K562 (cell line): Measurements from ENCODE around the gene SMIM13. TPM values are rescaled to one million over a fixed set of nuclear protein-coding genes. Genes with fewer than 3 reads are reported as not detected.

Experiments used
- ATAC-seq: fragments of 200-7000 bp; cut with Tn5 transposase; 3 replicates; pipeline ENCODE4 v1.9.1; 2020; ENCODE audit warnings: moderate library complexity
- BruUV-seq: library from RNA; stranded (reverse); fragments of 400-500 nt; replicated peaks from 2 replicates; lab custom pipeline; 2021; lab: Mats Ljungman, UMichigan
- CTCF ChIA-PET: fragments of 300-600 bp; formaldehyde crosslinking; extraction: SDS; loops from one replicate; lab custom pipeline; 2021; ENCODE audit warnings: low intra/inter-chr PET ratio; lab: Yijun Ruan, JAX
- POLR2A ChIA-PET: fragments of 300-600, 350-650 bp; sonication (Branson Sonifier 250); formaldehyde crosslinking; extraction: SDS; loops from one replicate; lab custom pipeline; 2021; ENCODE audit warnings: antibody characterized with exemption, inconsistent platforms; lab: Yijun Ruan, JAX
- DNase-seq, 4 experiments: peaks; one replicate each; pipeline versions ENCODE4 v3.0.0 to v3.0.0-alpha.2; 2011 to 2018; ENCODE audit warnings: low spot score in 3 of 4, mixed read lengths in 3 of 4; ENCODE audit errors: extremely low read depth in 1 of 4
- FAIRE-seq: peaks from 2 replicates; lab custom pipeline; 2011; peaks lifted over from hg19 to GRCh38; lab: Jason Lieb, UNC
- H2AFZ ChIP-seq: 2 replicates; pipeline ENCODE4 v1.6.0; 2011; ENCODE audit warnings: low read depth, low read length, control low read depth, inconsistent platforms
- H3K27ac ChIP-seq: fragments of 200-600 bp; 3 replicates; pipeline ENCODE4 v1.8.0; 2011; ENCODE audit warnings: low read depth, mild to moderate bottlenecking, control low read depth, inconsistent platforms, low read length, moderate library complexity, mixed read lengths; ENCODE audit errors: extremely low read depth
- H3K27me3 ChIP-seq, 2 experiments: fragments of 300-600 bp in 1 of 2; 2 replicates in 1 of 2; 3 replicates in 1 of 2; pipeline versions ENCODE4 v1.6.0 to v1.8.0; 2011; ENCODE audit warnings: inconsistent platforms in 2 of 2, low read length in 2 of 2, mild to moderate bottlenecking in 1 of 2, mixed read lengths in 1 of 2, moderate library complexity in 1 of 2; ENCODE audit not compliant: control insufficient read depth in 2 of 2, insufficient read depth in 2 of 2
- H3K36me3 ChIP-seq: fragments of 300-600 bp; 3 replicates; pipeline ENCODE4 v1.8.0; 2011; ENCODE audit warnings: mild to moderate bottlenecking, low read length, inconsistent platforms; ENCODE audit not compliant: control insufficient read depth, insufficient read depth
- H3K4me1 ChIP-seq, 2 experiments: fragments of 200-600 bp in 1 of 2; replicated peaks in 1 of 2; 2 replicates in 1 of 2; 3 replicates in 1 of 2; pipeline versions ENCODE4 v1.5.1 to v1.8.0; 2011; ENCODE audit warnings: inconsistent platforms in 2 of 2, low read length in 2 of 2, mild to moderate bottlenecking in 1 of 2, mixed read lengths in 1 of 2, moderate library complexity in 1 of 2; ENCODE audit not compliant: control insufficient read depth in 2 of 2, insufficient read depth in 2 of 2
- H3K4me2 ChIP-seq: 2 replicates; pipeline ENCODE4 v1.6.1; 2011; ENCODE audit warnings: low read length, control low read depth, inconsistent platforms, mixed read lengths; ENCODE audit not compliant: insufficient read depth
- H3K4me3 ChIP-seq: fragments of 200-600 bp; sonication (generic), shearing (Covaris generic); 2 replicates; pipeline ENCODE4 v1.5.1; 2016; ENCODE audit warnings: control low read depth, inconsistent platforms
- H3K79me2 ChIP-seq: fragments of 200-600 bp; 3 replicates; pipeline ENCODE4 v1.8.0; 2011; ENCODE audit warnings: low read length, inconsistent platforms; ENCODE audit not compliant: control insufficient read depth, insufficient read depth
- H3K9ac ChIP-seq, 2 experiments: 2 replicates each; pipeline versions ENCODE4 v1.6.0 to v1.6.1; 2011; ENCODE audit warnings: low read depth in 2 of 2, low read length in 2 of 2, control low read depth in 1 of 2, inconsistent platforms in 1 of 2, mild to moderate bottlenecking in 1 of 2, mixed read lengths in 1 of 2; ENCODE audit not compliant: insufficient read depth in 1 of 2
- H3K9me1 ChIP-seq: one replicate; pipeline ENCODE4 v1.6.0; 2011; ENCODE audit warnings: inconsistent platforms, mild to moderate bottlenecking, low read length, moderate library complexity; ENCODE audit not compliant: control insufficient read depth, insufficient read depth
- H3K9me3 ChIP-seq: replicated peaks from 2 replicates; pipeline ENCODE4 v1.5.1; 2011; ENCODE audit warnings: low read depth, low read length, inconsistent platforms; ENCODE audit not compliant: control insufficient read depth, insufficient read depth
- H4K20me1 ChIP-seq: replicated peaks from 2 replicates; pipeline ENCODE4 v1.6.1; 2011; ENCODE audit warnings: low read length, inconsistent platforms, mixed read lengths; ENCODE audit not compliant: control insufficient read depth, insufficient read depth
- BMI1 ChIP-seq: fragments of 150-350 bp; IDR thresholded peaks from 2 replicates; pipeline ENCODE4 v1.6.1; 2014; ENCODE audit warnings: low read length
- CBX8 ChIP-seq: fragments of 200-600 bp; sonication (generic); IDR thresholded peaks from 2 replicates; pipeline ENCODE4 v1.6.1; 2012; ENCODE audit warnings: borderline replicate concordance, mixed run types, low read depth, mild to moderate bottlenecking, moderate library complexity, mixed read lengths, low read length, control low read depth, inconsistent platforms; ENCODE audit not compliant: poor library complexity, severe bottlenecking; ENCODE audit errors: extremely low read depth
- MEIS2 ChIP-seq: fragments of 450-650 bp; IDR thresholded peaks from 2 replicates; pipeline ENCODE4 v1.6.1; 2014; ENCODE audit warnings: mild to moderate bottlenecking; ENCODE audit not compliant: partially characterized antibody
- NCOA4 ChIP-seq: fragments of 450-650 bp; IDR thresholded peaks from 2 replicates; pipeline ENCODE4 v1.6.1; 2018; ENCODE audit warnings: mild to moderate bottlenecking; ENCODE audit not compliant: partially characterized antibody
- NFE2 ChIP-seq: IDR thresholded peaks from 2 replicates; pipeline ENCODE4 v1.6.1; 2014; ENCODE audit warnings: antibody characterized with exemption, low read depth
- NR2C1 ChIP-seq, 2 experiments: fragments of 450-650 bp; IDR thresholded peaks; 2 replicates each; pipeline ENCODE4 v1.6.1; 2017; ENCODE audit warnings: mild to moderate bottlenecking in 2 of 2, antibody characterized with exemption in 1 of 2, inconsistent platforms in 1 of 2, missing compliant biosample characterization in 1 of 2, missing genetic modification characterization in 1 of 2
- NR2C2 ChIP-seq, 2 experiments: fragments of 200-800 bp in 1 of 2; sonication (Bioruptor generic) in 1 of 2; sonication (generic) in 1 of 2; formaldehyde crosslinking in 1 of 2; IDR thresholded peaks; 2 replicates each; pipeline versions ENCODE4 v1.6.1 to v1.8.0; 2016 to 2022; ENCODE audit warnings: mild to moderate bottlenecking in 1 of 2, missing compliant biosample characterization in 1 of 2, missing genetic modification characterization in 1 of 2, missing genetic modification reagents in 1 of 2
- RNF2 ChIP-seq: sonication (generic); IDR thresholded peaks from 2 replicates; pipeline ENCODE4 v1.6.1; 2016
- SLC30A9 ChIP-seq: fragments of 250-450 bp; sonication (Bioruptor Pico); IDR thresholded peaks from 2 replicates; pipeline ENCODE4 v1.8.0; 2022; ENCODE audit warnings: mild to moderate bottlenecking, moderate library complexity
- TAL1 ChIP-seq: fragments of 450-650 bp; IDR thresholded peaks from 2 replicates; pipeline ENCODE4 v1.6.1; 2016; ENCODE audit warnings: mild to moderate bottlenecking
- XRCC4 ChIP-seq: IDR thresholded peaks from one replicate; pipeline ENCODE4 v1.6.1; 2011; ENCODE audit not compliant: insufficient read depth, insufficient read length; ENCODE audit errors: extremely low read depth
- WGBS: fragments of 100-300 bp; shearing (Covaris generic); methylation state at CpG from one replicate; pipeline ENCODE4 v1.1.6; 2016; ENCODE audit warnings: low coverage, mixed read lengths; ENCODE audit not compliant: insufficient coverage; ENCODE audit errors: missing lambda C conversion rate; 5-methylcytosine and 5-hydroxymethylcytosine counted together
- in situ Hi-C: fragments of 300-500 bp; cut with MboI; formaldehyde crosslinking; loops from 4 replicates; pipeline ENCODE4 v1.15.0; 2018; ENCODE audit warnings: inconsistent platforms, mixed read lengths
- intact Hi-C: fragments of 100-400 bp; cut with micrococcal nuclease; formaldehyde crosslinking; loops from 2 replicates; pipeline ENCODE4 v1.14.2; 2022
- polyA plus RNA-seq, 8 experiments: library from polyadenylated mRNA; depleted of rRNA in 4 of 8; stranded (reverse) in 5 of 8; unstranded in 3 of 8; fragments of >200 nt; fragmentation: Nextera tagmentation in 2 of 8; fragmentation: Illumina TruSeq in 1 of 8; extraction: Ambion mirVana in 2 of 8; extraction: Trizol in 1 of 8; gene quantifications; 2 replicates each; pipeline versions ENCODE4 v1.2.1 to v1.2.3, GENCODE V29; 2011 to 2014; ENCODE audit warnings: inconsistent platforms in 1 of 8, missing spikeins in 1 of 8
- total RNA-seq, 7 experiments: library from RNA; depleted of rRNA in 6 of 7; stranded (reverse); fragments of >200 nt in 6 of 7; fragmentation: Illumina TruSeq in 2 of 7; extraction: Trizol in 2 of 7; gene quantifications; 2 replicates each; pipeline versions ENCODE4 v1.2.1 to v1.2.3, GENCODE V29; 2011 to 2021; ENCODE audit warnings: low replicate concordance in 1 of 7
- TF ChIP-seq, protein P1 (sequence below), 2 experiments: fragments of 450-650 bp; IDR thresholded peaks; 2 replicates each; pipeline ENCODE4 v1.6.1; 2018; ENCODE audit warnings: mild to moderate bottlenecking in 2 of 2, low read depth in 1 of 2; ENCODE audit not compliant: partially characterized antibody in 2 of 2
- TF ChIP-seq, protein P2 (sequence below): sonication (generic); formaldehyde crosslinking; IDR thresholded peaks from 2 replicates; pipeline ENCODE4 v1.8.0; 2022; ENCODE audit warnings: mild to moderate bottlenecking, missing genetic modification reagents
- TF ChIP-seq, protein P3 (sequence below), 2 experiments: fragments of 450-650 bp in 1 of 2; sonication (generic) in 1 of 2; formaldehyde crosslinking in 1 of 2; IDR thresholded peaks in 1 of 2; conservative IDR thresholded peaks in 1 of 2; 2 replicates each; pipeline versions ENCODE4 v1.6.1 to v1.8.1; 2016 to 2023; ENCODE audit warnings: mild to moderate bottlenecking in 2 of 2, moderate library complexity in 2 of 2, inconsistent platforms in 1 of 2, missing genetic modification reagents in 1 of 2

Gene SMIM13
- total and polyA plus RNA-seq, 9 of the 15 experiments (the other 6 are each of a cell fraction or from before 2014, with no cell fraction given) = 5.5 to 24.8 (median 11.7) TPM

DNA sequence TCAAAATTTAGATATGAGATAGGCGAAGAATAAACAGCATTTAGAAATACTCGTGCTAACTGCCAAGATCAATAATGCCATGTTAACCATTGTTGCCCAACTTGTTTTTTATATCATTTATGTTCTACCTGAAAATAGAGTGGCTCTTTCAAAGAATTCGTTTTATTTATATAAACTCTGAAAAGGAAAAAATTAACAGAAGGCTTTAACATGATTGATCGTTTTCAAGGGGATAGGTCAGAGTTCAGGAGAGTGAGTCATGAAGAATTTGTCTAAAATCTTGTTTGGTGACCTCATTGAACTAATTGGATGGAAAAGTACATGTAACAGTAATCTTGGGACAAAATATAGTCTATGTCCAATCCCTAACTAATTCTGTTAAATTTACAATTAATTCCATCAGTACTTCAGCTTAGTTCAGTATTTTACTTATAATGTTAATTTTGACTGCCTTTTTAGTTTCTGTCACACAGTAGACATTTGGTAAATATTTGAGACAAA, 38.5 kb upstream of the SMIM13 start:
- FAIRE-seq (no peak), DNase-seq (no peak), ATAC-seq (no peak)
- peaks cover 9 to 12% of the 10 kb centered on the region in 2 experiments for H3K27me3 ChIP-seq
- no peaks in the 10 kb centered on the region for H3K36me3 ChIP-seq
- in situ Hi-C loops = no loop called here
- no TSS peak for BruUV-seq
- intact Hi-C loops = no loop called here
- H3K4me1 ChIP-seq = no peaks in the 10 kb centered on the region
- ChIA-PET CTCF (no interaction called here), POLR2A (no interaction called here)
- no peaks in the 10 kb centered on the region for H3K9me3 ChIP-seq
- H3K4me3 ChIP-seq = no peak overlapping the region
- no peaks in the 10 kb centered on the region for H3K79me2 ChIP-seq
- H4K20me1 ChIP-seq = no peaks in the 10 kb centered on the region
- no peak overlapping the region for H2AFZ ChIP-seq
- no peak overlapping the region for H3K27ac ChIP-seq
- no peak overlapping the region for H3K9ac ChIP-seq
- H3K9me1 ChIP-seq = no peaks in the 10 kb centered on the region
- WGBS = 1% methylated on average over 4 of the region's 4 CpGs
- H3K4me2 ChIP-seq = no peak overlapping the region
- TF ChIP-seq MEIS2 = peak; percentile 77
- TF ChIP-seq, protein P1, sequence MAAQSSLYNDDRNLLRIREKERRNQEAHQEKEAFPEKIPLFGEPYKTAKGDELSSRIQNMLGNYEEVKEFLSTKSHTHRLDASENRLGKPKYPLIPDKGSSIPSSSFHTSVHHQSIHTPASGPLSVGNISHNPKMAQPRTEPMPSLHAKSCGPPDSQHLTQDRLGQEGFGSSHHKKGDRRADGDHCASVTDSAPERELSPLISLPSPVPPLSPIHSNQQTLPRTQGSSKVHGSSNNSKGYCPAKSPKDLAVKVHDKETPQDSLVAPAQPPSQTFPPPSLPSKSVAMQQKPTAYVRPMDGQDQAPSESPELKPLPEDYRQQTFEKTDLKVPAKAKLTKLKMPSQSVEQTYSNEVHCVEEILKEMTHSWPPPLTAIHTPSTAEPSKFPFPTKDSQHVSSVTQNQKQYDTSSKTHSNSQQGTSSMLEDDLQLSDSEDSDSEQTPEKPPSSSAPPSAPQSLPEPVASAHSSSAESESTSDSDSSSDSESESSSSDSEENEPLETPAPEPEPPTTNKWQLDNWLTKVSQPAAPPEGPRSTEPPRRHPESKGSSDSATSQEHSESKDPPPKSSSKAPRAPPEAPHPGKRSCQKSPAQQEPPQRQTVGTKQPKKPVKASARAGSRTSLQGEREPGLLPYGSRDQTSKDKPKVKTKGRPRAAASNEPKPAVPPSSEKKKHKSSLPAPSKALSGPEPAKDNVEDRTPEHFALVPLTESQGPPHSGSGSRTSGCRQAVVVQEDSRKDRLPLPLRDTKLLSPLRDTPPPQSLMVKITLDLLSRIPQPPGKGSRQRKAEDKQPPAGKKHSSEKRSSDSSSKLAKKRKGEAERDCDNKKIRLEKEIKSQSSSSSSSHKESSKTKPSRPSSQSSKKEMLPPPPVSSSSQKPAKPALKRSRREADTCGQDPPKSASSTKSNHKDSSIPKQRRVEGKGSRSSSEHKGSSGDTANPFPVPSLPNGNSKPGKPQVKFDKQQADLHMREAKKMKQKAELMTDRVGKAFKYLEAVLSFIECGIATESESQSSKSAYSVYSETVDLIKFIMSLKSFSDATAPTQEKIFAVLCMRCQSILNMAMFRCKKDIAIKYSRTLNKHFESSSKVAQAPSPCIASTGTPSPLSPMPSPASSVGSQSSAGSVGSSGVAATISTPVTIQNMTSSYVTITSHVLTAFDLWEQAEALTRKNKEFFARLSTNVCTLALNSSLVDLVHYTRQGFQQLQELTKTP (IDR thresholded peaks at IDR 0.05; ENCODE audit: low read depth in 1 of 2, partially characterized antibody in 2 of 2) = no peak
- peak; percentile 93 for TF ChIP-seq CBX8
- TF ChIP-seq NR2C1 (IDR thresholded peaks at IDR 0.05) = peak; percentile 50
- TF ChIP-seq NR2C1 (tag; IDR thresholded peaks at IDR 0.05) = peak; percentile 79
- no peak for TF ChIP-seq XRCC4
- TF ChIP-seq BMI1 = peak; percentile 69; the same call in 1 of the 2 replicates
- TF ChIP-seq SLC30A9 = no peak
- 0 out of 2 replicates have a peak, but pooled peaks have one; percentile 9 for TF ChIP-seq RNF2
- no peak for TF ChIP-seq TAL1
- TF ChIP-seq, protein P2, sequence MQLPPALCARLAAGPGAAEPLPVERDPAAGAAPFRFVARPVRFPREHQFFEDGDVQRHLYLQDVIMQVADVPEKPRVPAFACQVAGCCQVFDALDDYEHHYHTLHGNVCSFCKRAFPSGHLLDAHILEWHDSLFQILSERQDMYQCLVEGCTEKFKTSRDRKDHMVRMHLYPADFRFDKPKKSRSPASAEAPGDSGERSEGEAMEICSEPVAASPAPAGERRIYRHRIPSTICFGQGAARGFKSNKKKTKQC (CRISPR knock-in tag) = no peak
- TF ChIP-seq, protein P3, sequence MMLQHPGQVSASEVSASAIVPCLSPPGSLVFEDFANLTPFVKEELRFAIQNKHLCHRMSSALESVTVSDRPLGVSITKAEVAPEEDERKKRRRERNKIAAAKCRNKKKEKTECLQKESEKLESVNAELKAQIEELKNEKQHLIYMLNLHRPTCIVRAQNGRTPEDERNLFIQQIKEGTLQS (IDR thresholded peaks at IDR 0.05) = peak; percentile 64
- TF ChIP-seq, protein P3 (CRISPR knock-in tag; conservative IDR thresholded peaks at IDR 0.05) = no peak
- TF ChIP-seq NFE2 = no peak
- TF ChIP-seq NCOA4 = no peak
- no peak for TF ChIP-seq NR2C2 (CRISPR knock-in tag; IDR thresholded peaks at IDR 0.05)
- TF ChIP-seq NR2C2 (tag; IDR thresholded peaks at IDR 0.05) = peak; percentile 79
